Uterus (tissue), 4 donors: ENCODE data around the gene TRIP13. TPM values are rescaled to one million over a fixed set of nuclear protein-coding genes. Genes with fewer than 3 reads are reported as not detected.

Source experiments
- DNase-seq, 2 donors: peaks; one replicate each; pipeline ENCODE4 v3.0.0-alpha.2; 2019 to 2020
- H3K27ac ChIP-seq, 2 donors: fragments of 200-600 bp; sonication (generic); 1 replicate in 1 of 2; 2 replicates in 1 of 2; pipeline ENCODE4 v1.5.1; 2016 to 2018
- H3K27me3 ChIP-seq, 2 donors: fragments of 200-600 bp; sonication (generic); one replicate each; pipeline ENCODE4 v1.5.1; 2018 to 2019; ENCODE audit warnings: control low read depth in 1 of 2
- H3K36me3 ChIP-seq, 2 donors: fragments of 200-600 bp; sonication (generic); one replicate each; pipeline ENCODE4 v1.5.1; 2019; ENCODE audit warnings: control low read depth in 1 of 2
- H3K4me1 ChIP-seq, 2 donors: fragments of 200-600 bp; sonication (generic); one replicate each; pipeline ENCODE4 v1.5.1; 2018 to 2019; ENCODE audit warnings: control low read depth in 1 of 2
- H3K4me3 ChIP-seq, 2 donors: fragments of 200-600 bp; sonication (generic); 1 replicate in 1 of 2; 2 replicates in 1 of 2; pipeline ENCODE4 v1.5.1; 2018 to 2019; ENCODE audit warnings: mild to moderate bottlenecking in 1 of 2
- H3K9me3 ChIP-seq, 2 donors: fragments of 200-600 bp; sonication (generic); one replicate each; pipeline ENCODE4 v1.5.1; 2019; ENCODE audit warnings: control low read depth in 1 of 2
- CTCF ChIP-seq, 4 experiments: fragments of 200-600 bp in 2 of 4; fragments of 450-650 bp in 2 of 4; sonication (generic) in 2 of 4; IDR thresholded peaks; one replicate each; pipeline ENCODE4 v1.5.1; 2016 to 2019; ENCODE audit warnings: antibody characterized with exemption in 4 of 4, mild to moderate bottlenecking in 2 of 4, moderate library complexity in 1 of 4
- POLR2A ChIP-seq, 2 donors: fragments of 450-650 bp; IDR thresholded peaks; one replicate each; pipeline ENCODE4 v1.6.1; 2016; ENCODE audit warnings: antibody characterized with exemption in 2 of 2, mild to moderate bottlenecking in 1 of 2, moderate library complexity in 1 of 2
- intact Hi-C: fragments of 100-400 bp; cut with DNase I; formaldehyde crosslinking; loops from one replicate; pipeline ENCODE4 v1.15.1; 2023; ENCODE audit warnings: low total_unique reads
- total RNA-seq, 4 donors: library from RNA; depleted of rRNA in 3 of 4; stranded (reverse); fragments of >200 nt in 3 of 4; gene quantifications; one replicate each; pipeline versions ENCODE4 v1.1.0 to v1.2.4, GENCODE V29; 2014 to 2023
- donor health status: DM: yes; HTN: yes; CAD: no.

The TRIP13 gene
- total RNA-seq, 4 donors from 2014 or later, result 1.2 to 10.5 (median 1.3) TPM; not detected in 1

GRCh38 chr5:848671-849111 is 44.0 kb upstream of the TRIP13 start:
- peak in 1 of 2 donors; percentile 8 for DNase-seq
- Histone ChIP-seq H3K4me1 (no peaks in the 10 kb centered on the region), H3K4me3 (no peak overlapping the region), H3K36me3 (no peaks in the 10 kb centered on the region), H3K27me3 (peaks cover 0 to 16% of the 10 kb centered on the region in 2 donors), H3K9me3 (no peaks in the 10 kb centered on the region), H3K27ac (no peak overlapping the region)
- no peak for TF ChIP-seq POLR2A (IDR thresholded peaks at IDR 0.05)
- no peak for TF ChIP-seq CTCF (IDR thresholded peaks at IDR 0.05)
- intact Hi-C loops, result no loop called here

DNA sequence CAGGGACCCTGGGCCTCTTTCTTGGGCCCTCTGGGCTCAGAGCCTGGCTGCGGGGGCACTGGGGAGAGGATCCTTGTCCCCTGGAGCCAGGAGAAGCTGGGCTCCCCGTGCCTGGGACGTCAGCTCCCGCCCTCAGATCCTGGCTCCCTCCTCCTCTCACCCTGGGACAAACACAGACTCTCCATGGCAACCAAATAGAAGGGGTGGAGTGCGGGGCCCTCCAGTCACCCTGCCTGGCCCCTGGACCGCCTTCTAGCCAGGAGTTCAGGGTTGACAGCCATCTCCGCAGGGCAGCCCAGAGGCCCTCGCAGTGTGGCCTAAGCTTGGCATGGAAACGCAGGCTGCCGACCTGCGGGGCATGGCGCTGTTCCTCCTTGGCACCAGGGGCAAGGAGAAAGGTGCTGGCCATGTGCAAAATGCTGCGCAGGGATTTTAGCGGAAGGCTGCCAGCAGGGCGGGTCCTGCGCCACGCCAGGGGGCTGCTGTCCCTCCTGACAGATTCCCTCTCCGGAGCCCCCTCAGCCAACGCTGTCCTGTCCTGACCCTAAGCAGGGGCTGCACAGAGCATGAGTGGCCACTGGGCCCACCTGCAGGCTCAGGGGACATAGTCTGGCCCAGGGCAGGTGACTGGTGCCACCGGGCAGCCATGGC is 42.9 kb upstream of the TRIP13 start:
- TF ChIP-seq POLR2A (IDR thresholded peaks at IDR 0.05) (no peak), CTCF (IDR thresholded peaks at IDR 0.05) (no peak)
- peaks cover 0 to 16% of the 10 kb centered on the region in 2 donors for H3K27me3 ChIP-seq

GRCh38 chr5:850511-851006 is 42.1 kb upstream of the TRIP13 start, which contains the start of gene ZDHHC11:
ZDHHC11 (minus strand) TSS chr5:850986; CDS start chr5:850602, 384 bp downstream.
- Histone ChIP-seq H3K4me3 (no peak within 1 kb of the TSS), H3K9me3 (no peaks in the 10 kb centered on the region), H3K27ac (no peak within 1 kb of the TSS), H3K4me1 (no peaks in the 10 kb centered on the region), H3K27me3 (peaks cover 0 to 16% of the 10 kb centered on the region in 2 donors), H3K36me3 (no peaks in the 10 kb centered on the region)
- peak; percentile 12 to 13 for DNase-seq
- intact Hi-C loops, result no loop called here
- no peak for TF ChIP-seq CTCF (IDR thresholded peaks at IDR 0.05)
- no peak for TF ChIP-seq POLR2A (IDR thresholded peaks at IDR 0.05)

More for the DNA sequence above, 42.9 kb upstream of the TRIP13 start:
- no peaks in the 10 kb centered on the region for H3K36me3 ChIP-seq
- DNase-seq, result peak; percentile 11 to 14
- H3K4me3 ChIP-seq, result no peak overlapping the region
- H3K4me1 ChIP-seq, result no peaks in the 10 kb centered on the region
- no peaks in the 10 kb centered on the region for H3K9me3 ChIP-seq
- H3K27ac ChIP-seq, result no peak overlapping the region
- intact Hi-C loops, result no loop called here

GRCh38 chr5:851076-851475 is 41.6 kb upstream of the TRIP13 start:
- no peaks in the 10 kb centered on the region for H3K4me1 ChIP-seq
- no peak overlapping the region for H3K4me3 ChIP-seq
- intact Hi-C loops, result no loop called here
- no peaks in the 10 kb centered on the region for H3K36me3 ChIP-seq
- peak in 1 of 2 donors; percentile 5 for DNase-seq
- peaks cover 0 to 16% of the 10 kb centered on the region in 2 donors for H3K27me3 ChIP-seq
- no peak overlapping the region for H3K27ac ChIP-seq
- TF ChIP-seq CTCF (IDR thresholded peaks at IDR 0.05), result no peak
- TF ChIP-seq POLR2A (IDR thresholded peaks at IDR 0.05), result no peak
- no peaks in the 10 kb centered on the region for H3K9me3 ChIP-seq

GRCh38 chr5:851553-851952 is 41.1 kb upstream of the TRIP13 start:
- H3K4me1 ChIP-seq, result no peaks in the 10 kb centered on the region
- no peak overlapping the region for H3K27ac ChIP-seq
- H3K36me3 ChIP-seq, result no peaks in the 10 kb centered on the region
- intact Hi-C loops, result no loop called here
- no peak overlapping the region for H3K4me3 ChIP-seq
- DNase-seq, result peak in 1 of 2 donors; percentile 6
- no peak for TF ChIP-seq POLR2A (IDR thresholded peaks at IDR 0.05)
- no peak for TF ChIP-seq CTCF (IDR thresholded peaks at IDR 0.05)
- peaks cover 0 to 16% of the 10 kb centered on the region in 2 donors for H3K27me3 ChIP-seq
- H3K9me3 ChIP-seq, result no peaks in the 10 kb centered on the region
